ENCODE results near the gene ZNF678. TPM values are rescaled to one million over a fixed set of nuclear protein-coding genes. Genes with fewer than 3 reads are reported as not detected.

Gene ZNF678
- 4.3 TPM for polyA plus RNA-seq (2012; ENCODE audit: missing spikeins)

DNA sequence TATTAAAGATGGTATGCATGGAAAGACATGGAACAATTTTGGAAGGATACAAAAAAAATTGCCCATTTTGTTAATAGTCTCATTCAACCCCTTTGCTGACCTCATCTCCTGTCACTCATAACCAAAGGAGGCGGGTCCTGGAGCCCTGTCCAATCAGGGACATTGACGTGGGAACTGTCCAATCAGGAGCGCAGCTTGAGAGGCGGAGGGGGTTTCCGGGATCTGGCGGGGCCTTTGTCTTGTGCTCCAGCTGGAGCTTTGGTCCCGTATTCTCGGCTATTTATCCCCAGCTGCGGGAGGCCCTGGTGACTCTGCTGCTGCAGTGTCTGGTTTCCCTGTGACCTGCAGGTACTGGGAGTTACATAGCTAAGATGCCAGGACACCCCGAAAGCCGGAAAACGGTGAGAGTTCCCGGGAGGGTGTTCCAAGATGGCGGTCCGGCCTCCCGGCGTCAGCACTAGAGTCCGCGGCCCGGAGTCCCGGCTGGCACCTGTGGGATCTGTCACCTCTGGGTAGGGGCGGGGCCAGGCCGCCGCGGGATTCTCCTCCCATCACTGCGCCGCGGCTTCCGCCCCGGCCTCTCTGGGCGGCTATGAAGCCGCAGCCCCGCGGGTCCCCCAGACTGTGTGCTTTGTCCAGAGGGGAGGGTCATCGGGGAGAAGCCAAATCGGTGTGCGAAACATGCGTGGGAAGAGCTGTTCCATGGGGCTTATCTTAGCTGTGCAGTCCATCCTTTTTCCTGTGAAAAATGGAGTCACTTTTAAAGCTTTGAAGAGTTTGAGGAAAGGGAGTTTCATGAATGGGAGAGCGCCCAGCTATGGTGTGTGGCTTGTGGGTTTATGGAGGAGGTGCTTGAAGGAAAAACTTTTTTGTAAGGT is at the start of gene ZNF678:
ZNF678 (plus strand) TSS at position 233 of the 878 bp plus-strand sequence. CDS start 87,436 bp downstream, outside the sequence.
- peak; percentile 91 for DNase-seq (ENCODE audit: insufficient read length)
- FAIRE-seq, result peak; percentile 96
- TF ChIP-seq TAF1 (IDR thresholded peaks at IDR 0.05; ENCODE audit: borderline replicate concordance, low read depth, low read length) (peak; percentile 29; the same call in 1 of the 2 replicates), POLR2AphosphoS5 (IDR thresholded peaks at IDR 0.05; ENCODE audit: low read depth, low read length) (peak; percentile 60), POLR2A (IDR thresholded peaks at IDR 0.05; ENCODE audit: low read depth, low read length) (peak; percentile 71)

DNA sequence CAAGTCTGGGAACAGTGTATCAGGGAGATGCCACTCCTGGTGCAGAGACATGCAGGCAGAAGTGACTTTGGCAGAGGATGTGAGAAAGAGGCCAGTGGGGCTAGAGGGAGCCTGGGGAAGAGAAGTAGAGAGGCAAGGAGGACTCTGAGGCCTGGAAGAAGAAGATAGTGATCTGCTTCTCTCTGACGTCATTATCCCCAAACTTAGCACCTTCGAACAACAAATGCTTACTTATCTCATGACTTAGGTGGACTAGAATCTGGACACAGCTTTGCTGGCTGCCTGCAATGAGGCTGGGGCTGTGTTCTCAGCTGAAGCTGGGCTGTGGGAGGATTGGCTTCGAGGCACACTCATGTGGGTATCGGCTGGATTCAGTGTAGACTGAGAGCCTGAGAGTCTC is 44.5 kb upstream of the ZNF678 start:
- DNase-seq (ENCODE audit: insufficient read length) (no peak), FAIRE-seq (no peak)
- TF ChIP-seq POLR2A (IDR thresholded peaks at IDR 0.05; ENCODE audit: low read depth, low read length) (no peak), POLR2AphosphoS5 (IDR thresholded peaks at IDR 0.05; ENCODE audit: low read depth, low read length) (no peak)

DNA sequence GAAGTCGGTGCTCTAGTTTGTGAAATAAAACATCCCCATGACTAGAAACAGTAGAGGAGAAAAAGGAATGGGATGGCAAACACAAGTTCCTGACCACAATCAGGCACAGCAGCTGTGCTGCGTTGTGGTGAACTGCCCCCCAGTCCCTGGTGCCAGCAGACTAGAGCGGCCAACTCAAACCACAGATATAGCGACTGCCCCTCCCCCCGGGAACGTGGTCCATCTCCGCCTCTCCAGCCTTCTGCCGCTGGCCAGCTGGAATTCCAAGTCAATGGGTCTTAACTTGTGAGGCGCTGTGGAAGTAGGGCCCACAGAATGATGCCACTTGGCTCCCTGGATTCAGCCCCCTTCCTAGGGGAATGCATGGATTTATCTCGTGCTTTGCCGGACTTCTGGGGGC is 41.6 kb upstream of the ZNF678 start:
- no peak for DNase-seq (ENCODE audit: insufficient read length)
- no peak for TF ChIP-seq TAF1 (IDR thresholded peaks at IDR 0.05; ENCODE audit: borderline replicate concordance, low read depth, low read length)
- TF ChIP-seq POLR2A (IDR thresholded peaks at IDR 0.05; ENCODE audit: low read depth, low read length), result no peak
- TF ChIP-seq POLR2AphosphoS5 (IDR thresholded peaks at IDR 0.05; ENCODE audit: low read depth, low read length), result no peak
- no peak for FAIRE-seq

DNA sequence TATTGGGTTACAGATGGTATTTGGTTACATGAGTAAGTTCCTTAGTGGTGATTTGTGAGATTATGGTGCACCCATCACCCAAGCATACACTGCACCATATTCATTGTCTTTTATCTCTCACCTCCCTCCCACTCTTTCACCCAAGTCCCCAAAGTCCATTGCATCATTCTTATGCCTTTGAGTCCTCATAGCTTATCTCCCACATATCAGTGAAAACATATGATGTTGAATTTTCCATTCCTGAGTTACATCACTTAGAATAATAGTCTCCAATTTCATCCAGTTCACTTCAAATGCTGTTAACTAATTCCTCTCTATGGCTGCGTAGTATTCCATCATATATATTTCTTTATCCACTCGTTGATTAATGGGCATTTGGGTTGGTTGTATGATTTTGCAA is 36.8 kb upstream of the ZNF678 start:
- TF ChIP-seq POLR2A (IDR thresholded peaks at IDR 0.05; ENCODE audit: low read depth, low read length) (no peak), POLR2AphosphoS5 (IDR thresholded peaks at IDR 0.05; ENCODE audit: low read depth, low read length) (no peak), TAF1 (IDR thresholded peaks at IDR 0.05; ENCODE audit: borderline replicate concordance, low read depth, low read length) (no peak)
- DNase-seq (ENCODE audit: insufficient read length), result no peak
- FAIRE-seq, result no peak

DNA sequence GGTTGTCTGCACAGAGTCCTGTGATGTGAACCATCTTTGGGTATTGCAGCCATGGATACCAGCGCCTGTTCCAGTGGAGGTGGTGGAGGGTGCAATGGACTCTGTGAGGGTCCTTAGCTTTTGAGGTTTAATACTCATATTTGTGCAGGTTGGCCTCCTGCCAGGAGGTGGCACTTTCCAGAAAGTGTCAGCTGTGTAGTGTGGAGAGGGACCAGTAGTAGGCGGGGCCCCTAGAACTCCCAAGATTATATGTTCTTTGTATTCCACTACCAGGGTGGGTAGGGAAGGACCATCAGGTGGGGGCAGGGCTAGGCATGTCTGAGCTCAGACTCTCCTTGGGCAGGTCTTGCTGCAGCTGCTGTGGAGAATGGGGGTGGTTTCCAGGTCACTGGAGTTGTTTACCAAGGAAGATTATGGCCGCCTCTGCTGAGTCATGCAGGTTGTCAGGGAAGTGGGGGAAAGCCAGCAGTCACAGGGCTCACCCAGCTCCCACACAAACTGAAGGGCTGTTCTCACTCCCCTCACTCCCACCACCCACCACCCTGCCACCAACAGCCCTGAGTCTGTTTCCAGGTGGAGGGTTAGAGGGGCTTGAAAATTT is 31.2 kb upstream of the ZNF678 start:
- FAIRE-seq (no peak), DNase-seq (ENCODE audit: insufficient read length) (no peak)

DNA sequence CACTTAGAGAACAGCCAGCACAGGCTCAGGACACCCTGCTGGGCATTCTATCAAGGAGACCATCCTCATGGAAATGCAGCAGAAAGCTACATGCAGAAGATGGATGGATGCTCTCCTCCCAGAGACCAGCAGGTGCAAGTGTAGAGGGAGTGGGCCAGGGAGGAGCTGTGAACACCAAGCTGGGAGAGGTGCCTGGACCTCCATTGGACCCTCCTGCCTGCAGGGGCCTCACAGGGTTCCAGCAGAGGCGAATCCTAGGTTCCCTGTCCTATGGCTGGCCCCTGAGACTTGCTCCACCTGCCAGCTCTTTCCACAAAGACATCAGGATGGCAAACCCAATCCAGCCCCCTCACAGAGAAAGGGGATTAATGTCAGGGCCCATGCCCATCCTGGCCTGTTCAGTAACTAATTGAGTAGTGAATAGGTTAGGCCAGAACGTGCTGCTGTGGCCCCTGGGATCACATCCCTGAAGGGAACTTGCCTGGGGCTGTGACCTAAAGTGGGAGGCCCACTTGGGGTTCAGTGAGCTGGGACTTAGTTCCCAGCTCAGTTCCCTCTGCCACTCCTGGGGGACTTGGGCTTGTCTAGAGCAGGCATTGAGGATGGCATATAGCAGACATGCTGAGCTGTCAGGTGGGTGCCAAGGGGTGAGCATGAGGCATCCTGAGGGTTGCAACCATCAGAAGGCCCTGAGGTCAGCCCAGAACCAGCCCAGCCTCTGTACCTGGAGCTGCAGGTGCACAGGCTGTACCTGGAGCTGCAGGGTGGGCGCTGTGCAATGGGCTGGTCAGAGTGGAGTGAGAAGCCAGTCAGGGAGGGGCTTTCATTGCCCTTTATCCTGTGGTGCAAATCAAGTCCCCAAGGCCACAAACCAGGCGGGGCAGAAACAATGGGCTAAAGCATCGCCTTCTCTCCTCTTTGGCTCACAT is 22.9 kb upstream of the ZNF678 start:
- DNase-seq (ENCODE audit: insufficient read length) (no peak), FAIRE-seq (no peak)
- TF ChIP-seq TAF1 (IDR thresholded peaks at IDR 0.05; ENCODE audit: borderline replicate concordance, low read depth, low read length), result no peak
- TF ChIP-seq POLR2A (IDR thresholded peaks at IDR 0.05; ENCODE audit: low read depth, low read length), result no peak
- TF ChIP-seq POLR2AphosphoS5 (IDR thresholded peaks at IDR 0.05; ENCODE audit: low read depth, low read length), result no peak

More for the DNA sequence above, 31.2 kb upstream of the ZNF678 start:
- TF ChIP-seq POLR2AphosphoS5 (IDR thresholded peaks at IDR 0.05; ENCODE audit: low read depth, low read length) (no peak), TAF1 (IDR thresholded peaks at IDR 0.05; ENCODE audit: borderline replicate concordance, low read depth, low read length) (no peak), POLR2A (IDR thresholded peaks at IDR 0.05; ENCODE audit: low read depth, low read length) (no peak)

DNA sequence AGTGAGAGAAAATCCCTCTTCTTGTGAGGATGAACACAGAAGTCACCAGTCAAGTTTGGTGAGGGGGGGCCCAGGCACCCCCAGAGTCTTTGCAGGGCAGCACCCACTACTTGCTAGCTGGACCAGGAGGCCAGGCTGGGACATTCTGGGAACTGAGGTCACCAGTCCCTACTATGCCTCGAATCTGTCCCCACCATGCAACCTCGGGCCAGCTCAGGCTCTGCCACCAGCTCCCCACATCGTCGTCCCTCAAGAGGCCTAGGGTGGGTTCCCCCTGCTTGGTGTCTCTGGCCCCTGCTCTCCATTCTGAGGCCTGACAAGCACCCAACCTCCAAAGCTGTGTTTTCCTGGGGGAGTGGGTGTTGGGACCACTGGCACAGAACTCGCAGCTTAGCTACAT is 22.2 kb upstream of the ZNF678 start:
- FAIRE-seq (no peak), DNase-seq (ENCODE audit: insufficient read length) (no peak)
- TF ChIP-seq POLR2A (IDR thresholded peaks at IDR 0.05; ENCODE audit: low read depth, low read length), result no peak
- TF ChIP-seq TAF1 (IDR thresholded peaks at IDR 0.05; ENCODE audit: borderline replicate concordance, low read depth, low read length), result no peak
- no peak for TF ChIP-seq POLR2AphosphoS5 (IDR thresholded peaks at IDR 0.05; ENCODE audit: low read depth, low read length)

DNA sequence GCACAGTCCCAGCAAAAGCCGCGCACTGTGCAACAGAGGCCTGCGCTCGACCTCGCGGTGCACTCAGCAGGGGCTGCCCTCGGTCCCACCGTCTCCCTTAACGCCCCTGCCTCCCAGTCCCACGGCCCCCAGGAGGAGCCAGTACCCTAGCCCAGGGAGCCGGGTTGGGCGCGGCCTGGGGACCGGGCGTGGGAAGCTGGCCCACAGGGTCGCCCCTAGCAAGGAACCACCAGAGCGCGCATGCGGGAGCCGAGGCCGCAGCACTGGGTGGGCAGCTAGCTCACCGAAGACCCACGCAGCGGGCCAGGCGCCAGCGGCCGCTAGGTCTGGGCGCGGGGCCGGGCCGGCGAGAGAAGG is 21.6 kb upstream of the ZNF678 start:
- no peak for DNase-seq (ENCODE audit: insufficient read length)
- TF ChIP-seq TAF1 (IDR thresholded peaks at IDR 0.05; ENCODE audit: borderline replicate concordance, low read depth, low read length) (no peak), POLR2A (IDR thresholded peaks at IDR 0.05; ENCODE audit: low read depth, low read length) (no peak), POLR2AphosphoS5 (IDR thresholded peaks at IDR 0.05; ENCODE audit: low read depth, low read length) (no peak)

DNA sequence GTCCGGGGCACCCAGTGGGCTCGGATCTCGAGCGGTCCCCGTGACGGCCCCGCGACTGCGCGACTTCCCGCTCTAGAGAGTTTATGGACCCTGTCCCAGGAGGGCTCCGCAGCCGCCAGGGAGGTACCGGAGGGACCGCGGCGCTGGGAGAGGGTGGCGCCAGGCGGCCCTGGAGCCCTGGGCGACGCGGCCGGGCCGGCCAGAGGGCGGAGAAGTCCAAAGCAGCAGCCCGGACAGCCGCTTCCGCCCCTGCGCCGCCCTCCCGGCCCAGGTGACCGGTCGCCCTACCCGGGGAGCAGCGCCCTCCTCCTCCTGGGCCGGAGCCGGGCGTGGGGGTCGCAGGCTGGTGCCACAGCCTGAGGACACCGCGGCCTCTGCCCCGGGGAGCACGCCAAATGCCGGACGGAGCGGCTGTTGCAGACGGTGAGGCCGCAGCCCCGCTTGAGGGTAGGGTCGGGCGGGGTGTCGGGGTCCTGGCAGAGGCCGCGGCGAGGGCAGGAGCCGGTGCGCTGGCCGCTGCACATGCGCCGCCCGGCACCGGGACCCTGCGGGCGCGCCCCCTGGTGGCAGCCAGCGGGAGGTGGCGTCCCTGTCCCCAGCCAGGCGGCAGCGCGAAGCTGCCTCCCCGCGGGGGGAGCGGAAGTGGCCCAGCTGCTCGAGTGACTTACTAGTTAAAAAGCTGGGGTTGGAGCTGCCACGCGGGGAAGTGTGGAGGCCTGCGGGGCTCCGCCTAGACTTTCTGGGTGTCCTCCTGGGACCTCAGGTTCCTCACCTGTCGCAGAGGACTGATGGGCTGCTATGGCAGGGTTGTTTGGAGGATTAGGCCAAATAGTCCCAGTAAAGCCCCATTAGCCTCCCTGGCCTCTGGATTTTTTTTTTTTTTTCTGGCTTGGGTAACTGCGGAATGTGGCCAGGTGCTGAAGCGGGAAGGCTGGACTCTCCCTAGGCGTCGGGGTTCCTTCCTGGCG is 20.9 kb upstream of the ZNF678 start:
- DNase-seq (ENCODE audit: insufficient read length) (peak; percentile 83), FAIRE-seq (peak; percentile 80)
- TF ChIP-seq TAF1 (IDR thresholded peaks at IDR 0.05; ENCODE audit: borderline replicate concordance, low read depth, low read length) (no peak), POLR2AphosphoS5 (IDR thresholded peaks at IDR 0.05; ENCODE audit: low read depth, low read length) (no peak), POLR2A (IDR thresholded peaks at IDR 0.05; ENCODE audit: low read depth, low read length) (no peak)

More for the DNA sequence above, 21.6 kb upstream of the ZNF678 start:
- no peak for FAIRE-seq
